Measurements from ENCODE around the gene KIF12.

DNA sequence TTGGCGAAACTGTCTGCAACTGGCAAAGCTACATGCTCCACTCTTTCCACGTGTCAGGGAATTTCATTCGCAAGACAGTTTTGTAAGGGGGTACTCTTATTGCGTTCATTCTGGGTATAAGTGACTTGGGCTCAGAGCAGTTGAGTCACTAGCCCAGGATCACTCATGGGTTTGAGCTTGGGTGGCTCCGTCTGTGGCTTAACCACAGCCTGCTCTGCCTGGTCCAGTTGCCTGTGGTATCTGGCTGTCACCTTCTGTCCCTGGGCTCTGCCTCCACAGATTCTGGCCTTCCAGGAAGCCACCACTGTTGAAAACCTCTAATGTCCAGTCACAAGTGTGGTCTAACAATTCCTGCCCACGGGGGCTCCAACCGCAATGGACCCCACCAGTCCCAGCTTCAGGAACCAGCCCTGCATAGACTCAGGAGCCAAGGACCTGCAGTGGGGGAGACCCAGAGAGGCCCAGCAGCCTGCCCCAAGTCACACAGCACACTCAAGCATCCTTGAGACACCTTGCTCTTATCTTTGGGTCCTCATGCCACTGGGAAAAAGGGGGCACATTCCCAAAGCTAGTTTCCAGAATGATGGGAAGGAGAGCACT, 10.4 kb downstream of the KIF12 start:
- TF ChIP-seq, protein P1, sequence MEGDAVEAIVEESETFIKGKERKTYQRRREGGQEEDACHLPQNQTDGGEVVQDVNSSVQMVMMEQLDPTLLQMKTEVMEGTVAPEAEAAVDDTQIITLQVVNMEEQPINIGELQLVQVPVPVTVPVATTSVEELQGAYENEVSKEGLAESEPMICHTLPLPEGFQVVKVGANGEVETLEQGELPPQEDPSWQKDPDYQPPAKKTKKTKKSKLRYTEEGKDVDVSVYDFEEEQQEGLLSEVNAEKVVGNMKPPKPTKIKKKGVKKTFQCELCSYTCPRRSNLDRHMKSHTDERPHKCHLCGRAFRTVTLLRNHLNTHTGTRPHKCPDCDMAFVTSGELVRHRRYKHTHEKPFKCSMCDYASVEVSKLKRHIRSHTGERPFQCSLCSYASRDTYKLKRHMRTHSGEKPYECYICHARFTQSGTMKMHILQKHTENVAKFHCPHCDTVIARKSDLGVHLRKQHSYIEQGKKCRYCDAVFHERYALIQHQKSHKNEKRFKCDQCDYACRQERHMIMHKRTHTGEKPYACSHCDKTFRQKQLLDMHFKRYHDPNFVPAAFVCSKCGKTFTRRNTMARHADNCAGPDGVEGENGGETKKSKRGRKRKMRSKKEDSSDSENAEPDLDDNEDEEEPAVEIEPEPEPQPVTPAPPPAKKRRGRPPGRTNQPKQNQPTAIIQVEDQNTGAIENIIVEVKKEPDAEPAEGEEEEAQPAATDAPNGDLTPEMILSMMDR (IDR thresholded peaks at IDR 0.05; ENCODE audit: poor library complexity): no peak
- TF ChIP-seq EZH2 (IDR thresholded peaks at IDR 0.05; ENCODE audit: borderline replicate concordance): no peak
